Heart left ventricle (tissue), 16 donors: ENCODE measurements around the gene RALGPS1. TPM values are rescaled to one million over a fixed set of nuclear protein-coding genes. Genes with fewer than 3 reads are reported as not detected.

Experiments
- ATAC-seq, 4 donors: fragments of 200-7000 bp; cut with Tn5 transposase; one replicate each; pipeline ENCODE4 v1.9.1; 2020 to 2022; ENCODE audit warnings: moderate library complexity in 4 of 4, mild to moderate bottlenecking in 3 of 4, moderate number of reproducible peaks in 1 of 4
- DNase-seq, 5 donors: peaks; one replicate each; pipeline ENCODE4 v3.0.0-alpha.2; 2020
- H3K27ac ChIP-seq, 12 donors: fragments of 200-600 bp; sonication (generic) in 4 of 12; one replicate each; pipeline versions ENCODE4 v1.5.0 to v1.8.0; 2016 to 2022; ENCODE audit warnings: mild to moderate bottlenecking in 2 of 12
- H3K27me3 ChIP-seq, 9 donors: fragments of 200-600 bp; sonication (generic) in 2 of 9; one replicate each; pipeline versions ENCODE4 v1.5.1 to v1.8.0; 2016 to 2022; ENCODE audit warnings: mild to moderate bottlenecking in 3 of 9
- H3K36me3 ChIP-seq, 9 donors: fragments of 200-600 bp; sonication (generic) in 2 of 9; one replicate each; pipeline versions ENCODE4 v1.5.0 to v1.8.0; 2018 to 2022; ENCODE audit warnings: mild to moderate bottlenecking in 2 of 9
- H3K4me1 ChIP-seq, 12 donors: fragments of 200-600 bp; sonication (generic) in 4 of 12; one replicate each; pipeline versions ENCODE4 v1.5.0 to v1.8.0; 2016 to 2022; ENCODE audit warnings: mild to moderate bottlenecking in 3 of 12
- H3K4me3 ChIP-seq, 12 donors: fragments of 200-600 bp; sonication (generic) in 4 of 12; one replicate each; pipeline versions ENCODE4 v1.5.0 to v1.8.0; 2017 to 2022; ENCODE audit warnings: mild to moderate bottlenecking in 9 of 12, moderate library complexity in 4 of 12
- H3K9me3 ChIP-seq, 12 donors: fragments of 200-600 bp; sonication (generic) in 4 of 12; one replicate each; pipeline versions ENCODE4 v1.5.0 to v1.8.0; 2016 to 2022; ENCODE audit warnings: mild to moderate bottlenecking in 1 of 12
- POLR2A ChIP-seq, 2 donors: fragments of 450-650 bp; IDR thresholded peaks; one replicate each; pipeline ENCODE4 v1.6.1; 2017; ENCODE audit warnings: antibody characterized with exemption in 2 of 2, mild to moderate bottlenecking in 2 of 2, moderate library complexity in 2 of 2
- WGBS, 4 donors: extraction: QIAGEN DNeasy Blood & Tissue Kit in 2 of 4; methylation state at CpG; one replicate each; pipeline versions ENCODE4 v1.1.5 to v1.1.7; 2013 to 2018; 5-methylcytosine and 5-hydroxymethylcytosine counted together
- intact Hi-C, 10 donors: fragments of 100-400 bp; cut with DNase I; formaldehyde crosslinking; loops; one replicate each; pipeline versions ENCODE4 v1.11.1 to v1.14.2; 2022
- polyA plus RNA-seq, 2 donors: library from polyadenylated mRNA; stranded (reverse); fragments of 200-250 nt; gene quantifications; one replicate each; pipeline ENCODE4 v1.2.3, GENCODE V29; 2013
- total RNA-seq, 9 donors: library from RNA; depleted of rRNA in 2 of 9; stranded (reverse); fragments of >200 nt in 2 of 9; fragmentation: NEBNext Ultra II Directional in 3 of 9; extraction: Animal tissue kit (Norgen Biotek cat#: 25700) in 3 of 9; gene quantifications; one replicate each; pipeline versions ENCODE4 v1.1.0 to v1.2.4, GENCODE V29; 2016 to 2023
- TF ChIP-seq, protein P1 (sequence below), 12 donors: fragments of 200-600 bp; sonication (generic) in 4 of 12; IDR thresholded peaks; one replicate each; pipeline versions ENCODE4 v1.5.0 to v1.8.0; 2018 to 2022; ENCODE audit warnings: antibody characterized with exemption in 12 of 12, mild to moderate bottlenecking in 5 of 12
- donor health status: ischemic (EF 13 %, LVEDD 7.1; RV severe dilation, severe dysfunction).
- donor health status: healthy with polysubstance abuse.
- donor health status: DM: no; HTN: yes; CAD: no.
- donor health status: DM: no; HTN: no; CAD: no.
- donor health status: ischemic (EF 25% LVEDD 6.9; RV normal size, moderate dysfunction).
- donor health status: ischemic (EF 25% LVEDD 5.7; RV mildly dilated, moderate dysfunction).
- donor health status: healthy.
- donor health status: DM: yes; HTN: yes; CAD: no.
- donor health status: ischemic (EF 35%, LVEDD 5.7; RV mildly dilated, moderate dysfunction).
- donor health status: nonischemic (EF 11% LVEDD 7.7; RV severe dilation, severe dysfunction).
- donor health status: DM: yes; HTN: yes; CAD: no.
- donor health status: PGD.
- donor health status: ischemic (EF 29% LVEDD 5.4; RV normal size, mild dysfunction).
- donor health status: nonischemic (EF 23%, LVEDD 6.1; RV moderate dilation, normal function).

Gene RALGPS1
- total and polyA plus RNA-seq, 11 donors, result 8.0 to 21.8 (median 14.4) TPM

DNA sequence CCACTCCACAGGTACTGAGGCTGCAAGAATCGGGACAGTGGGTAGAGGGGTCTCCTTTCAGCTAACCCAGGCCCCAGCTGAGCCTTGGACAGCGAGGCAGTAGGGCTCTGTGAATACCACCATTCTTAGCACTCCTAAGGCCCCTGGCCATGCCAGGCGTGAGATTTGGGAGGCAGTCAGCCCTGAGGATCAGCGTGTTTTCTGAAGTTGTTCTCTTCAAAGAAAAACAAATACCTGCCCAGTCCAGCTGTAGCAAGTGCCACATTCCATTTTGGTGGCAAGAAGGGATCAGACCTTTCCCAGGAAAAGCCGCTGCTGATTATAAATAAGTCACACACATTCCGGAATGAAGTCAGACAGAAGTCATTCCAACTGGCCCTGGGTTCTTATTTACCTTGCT, 47.8 kb downstream of the RALGPS1 start:
- H3K4me3 ChIP-seq, result no peak overlapping the region
- TF ChIP-seq POLR2A (IDR thresholded peaks at IDR 0.05), result no peak
- TF ChIP-seq, protein P1, sequence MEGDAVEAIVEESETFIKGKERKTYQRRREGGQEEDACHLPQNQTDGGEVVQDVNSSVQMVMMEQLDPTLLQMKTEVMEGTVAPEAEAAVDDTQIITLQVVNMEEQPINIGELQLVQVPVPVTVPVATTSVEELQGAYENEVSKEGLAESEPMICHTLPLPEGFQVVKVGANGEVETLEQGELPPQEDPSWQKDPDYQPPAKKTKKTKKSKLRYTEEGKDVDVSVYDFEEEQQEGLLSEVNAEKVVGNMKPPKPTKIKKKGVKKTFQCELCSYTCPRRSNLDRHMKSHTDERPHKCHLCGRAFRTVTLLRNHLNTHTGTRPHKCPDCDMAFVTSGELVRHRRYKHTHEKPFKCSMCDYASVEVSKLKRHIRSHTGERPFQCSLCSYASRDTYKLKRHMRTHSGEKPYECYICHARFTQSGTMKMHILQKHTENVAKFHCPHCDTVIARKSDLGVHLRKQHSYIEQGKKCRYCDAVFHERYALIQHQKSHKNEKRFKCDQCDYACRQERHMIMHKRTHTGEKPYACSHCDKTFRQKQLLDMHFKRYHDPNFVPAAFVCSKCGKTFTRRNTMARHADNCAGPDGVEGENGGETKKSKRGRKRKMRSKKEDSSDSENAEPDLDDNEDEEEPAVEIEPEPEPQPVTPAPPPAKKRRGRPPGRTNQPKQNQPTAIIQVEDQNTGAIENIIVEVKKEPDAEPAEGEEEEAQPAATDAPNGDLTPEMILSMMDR (IDR thresholded peaks at IDR 0.05), result no peak
- peaks cover 0 to 9% (median 0%) of the 10 kb centered on the region in 9 donors for H3K36me3 ChIP-seq
- H3K27me3 ChIP-seq, result no peaks in the 10 kb centered on the region
- no peak for ATAC-seq
- DNase-seq, result no peak
- WGBS, 4 donors, result 60 to 71% (median 69%) methylated on average over 5 to 6 of the region's 6 CpGs
- intact Hi-C loops, result loop anchor here in 4 of 10 donors (5.0 to 10.0 kb wide), 3 partner anchors 122 to 242 kb away; no protein-coding TSS in a partner anchor
- no peaks in the 10 kb centered on the region for H3K9me3 ChIP-seq
- peak overlapping the region in 10 of 12 donors; percentile 25 to 82 (median 60) for H3K27ac ChIP-seq
- peaks cover 0 to 59% (median 18%) of the 10 kb centered on the region in 12 donors for H3K4me1 ChIP-seq

DNA sequence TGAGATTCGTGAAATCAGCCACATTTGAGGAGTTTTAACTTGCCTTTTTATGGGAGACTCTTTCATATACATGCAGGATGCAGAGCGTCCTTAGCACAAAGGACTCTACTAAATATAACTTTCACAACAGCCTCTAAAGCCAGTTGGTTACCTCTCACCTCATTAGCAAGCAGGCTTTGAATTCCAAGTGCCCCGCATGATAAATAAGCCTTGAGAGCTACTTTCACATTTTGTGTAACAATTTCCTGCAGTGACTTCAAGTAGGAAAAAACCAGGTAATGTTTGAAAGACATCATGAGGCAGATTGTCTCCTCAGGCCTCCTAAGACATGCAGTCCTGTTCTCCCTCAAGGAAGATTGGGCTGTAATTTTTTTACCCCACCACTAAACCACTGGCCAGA, 50.5 kb downstream of the RALGPS1 start:
- Histone ChIP-seq H3K9me3 (no peaks in the 10 kb centered on the region), H3K27me3 (no peaks in the 10 kb centered on the region), H3K4me1 (peaks cover 0 to 34% (median 12%) of the 10 kb centered on the region in 12 donors), H3K4me3 (no peak overlapping the region), H3K27ac (peak overlapping the region; percentile 13 to 86 (median 60)), H3K36me3 (peaks cover 0 to 9% (median 0%) of the 10 kb centered on the region in 9 donors)
- 52 to 65% (median 59%) methylated on average over 3 of the region's 3 CpGs for WGBS, 4 donors
- no peak for DNase-seq
- intact Hi-C loops, result loop anchor here in 5 of 10 donors (1.0 to 10.0 kb wide), 6 partner anchors 120 to 240 kb away; partner anchors contain the start of gene ANGPTL2 (in 1 of the 5)
- peak in 3 of 4 donors; percentile 55 to 75 (median 75) for ATAC-seq
- TF ChIP-seq POLR2A (IDR thresholded peaks at IDR 0.05), result no peak
- TF ChIP-seq, protein P1 (IDR thresholded peaks at IDR 0.05), result no peak

DNA sequence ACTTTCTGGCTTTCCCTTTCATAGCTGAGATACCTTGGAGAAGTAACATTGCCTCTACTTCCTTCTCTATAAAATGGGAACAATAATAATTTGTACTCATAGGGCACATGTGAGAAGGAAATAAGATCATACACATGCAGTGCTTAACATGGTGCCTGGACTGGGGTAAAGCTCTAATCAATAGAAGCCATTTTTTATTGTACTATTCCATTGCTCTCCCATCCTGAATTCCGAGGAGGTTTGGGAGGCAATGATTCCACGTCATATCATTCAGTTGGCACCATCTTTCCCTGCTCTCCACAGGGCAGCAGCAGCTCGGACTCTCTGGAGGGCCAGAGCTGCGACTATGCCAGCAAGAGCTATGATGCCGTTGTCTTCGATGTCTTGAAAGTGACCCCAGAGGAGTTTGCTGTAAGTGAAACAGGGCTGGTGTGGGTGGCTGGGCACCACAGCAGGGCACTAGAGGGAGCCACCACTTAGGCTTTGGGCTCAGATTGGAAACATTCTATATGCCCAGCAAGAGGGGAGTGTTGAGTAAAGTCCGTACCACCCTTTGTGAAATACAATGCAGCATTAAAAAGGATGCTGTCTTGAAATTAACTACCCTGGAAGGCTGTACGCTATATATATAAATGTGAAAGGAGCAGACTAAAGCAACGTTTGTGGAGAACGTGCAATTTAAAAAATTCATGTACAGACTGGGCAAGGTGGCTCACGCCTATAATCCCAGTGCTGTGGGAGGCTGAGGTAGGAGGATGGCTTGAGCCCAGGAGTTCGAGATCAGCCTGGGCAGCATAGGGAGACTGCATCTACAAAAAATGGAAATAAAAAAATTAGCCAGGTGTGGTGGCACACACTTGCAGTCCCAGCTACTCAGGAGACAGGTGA, 51.2 kb downstream of the RALGPS1 start:
- ATAC-seq (peak; percentile 74 to 89 (median 82)), DNase-seq (peak in 4 of 5 donors; percentile 43 to 60 (median 47))
- no peak for TF ChIP-seq POLR2A (IDR thresholded peaks at IDR 0.05)
- TF ChIP-seq, protein P1 (IDR thresholded peaks at IDR 0.05), result peak; percentile 67 to 88 (median 79)
- WGBS, 4 donors, result 66 to 81% (median 73%) methylated on average over 12 of the region's 12 CpGs
- H3K27me3 ChIP-seq, result no peaks in the 10 kb centered on the region
- H3K27ac ChIP-seq, result peak overlapping the region in 10 of 12 donors; percentile 13 to 86 (median 62)
- intact Hi-C loops, result loop anchor here in 7 of 10 donors (1.0 to 10.0 kb wide), 7 partner anchors 119 to 239 kb away; partner anchors contain the start of gene ANGPTL2 (in 1 of the 7)
- no peaks in the 10 kb centered on the region for H3K9me3 ChIP-seq
- peaks cover 0 to 32% (median 12%) of the 10 kb centered on the region in 12 donors for H3K4me1 ChIP-seq
- H3K36me3 ChIP-seq, result peaks cover 0 to 9% (median 0%) of the 10 kb centered on the region in 9 donors
- no peak overlapping the region for H3K4me3 ChIP-seq

DNA sequence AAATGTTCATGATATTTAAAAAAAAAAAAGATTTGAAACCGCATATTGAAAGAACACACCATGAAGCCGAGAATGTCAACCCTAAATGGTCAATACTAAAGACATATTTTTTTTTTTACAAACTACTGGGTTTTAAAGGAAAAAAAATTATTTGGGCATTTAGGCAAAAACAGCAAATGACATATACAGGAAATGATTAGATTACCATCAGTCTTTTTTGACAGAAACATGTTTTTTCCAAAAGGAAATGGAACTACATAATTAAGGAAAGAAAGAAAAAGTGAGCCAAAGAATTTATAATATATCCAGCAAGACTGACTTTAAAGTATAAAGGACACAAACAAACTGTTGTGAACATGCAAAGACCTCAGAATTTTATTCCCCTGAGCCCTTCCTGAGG, 56.7 kb downstream of the RALGPS1 start:
- 91 to 96% (median 93%) methylated on average over 2 of the region's 2 CpGs for WGBS, 4 donors
- Histone ChIP-seq H3K4me1 (peaks cover 0 to 13% (median 5%) of the 10 kb centered on the region in 12 donors), H3K27ac (no peak overlapping the region), H3K27me3 (no peaks in the 10 kb centered on the region), H3K9me3 (no peaks in the 10 kb centered on the region), H3K36me3 (peaks cover 0 to 7% (median 0%) of the 10 kb centered on the region in 9 donors), H3K4me3 (no peak overlapping the region)
- intact Hi-C loops, result no loop called here
- ATAC-seq (no peak), DNase-seq (no peak)
- TF ChIP-seq, protein P1 (IDR thresholded peaks at IDR 0.05), result no peak
- no peak for TF ChIP-seq POLR2A (IDR thresholded peaks at IDR 0.05)
